NCI-H748 (cell line): ENCODE data around the gene CSE1L.
"Not testable (repeated sequence)": the region's sequence is repeated elsewhere in the genome, so short reads cannot be mapped to it uniquely, and the experiment has no call there.

Experiments
- DNase-seq: peaks from one replicate; lab custom pipeline; 2025; ENCODE audit not compliant: unreplicated experiment; lab: John Stamatoyannopoulos, UW

Gene CSE1L

GRCh38 chr20:49074521-49074920 is 28.4 kb downstream of the CSE1L start:
- DNase-seq: no peak

- DNase-seq: no peak
Measured at GRCh38 chr20:49078310-49078709, 32.2 kb downstream of the CSE1L start.

DNA sequence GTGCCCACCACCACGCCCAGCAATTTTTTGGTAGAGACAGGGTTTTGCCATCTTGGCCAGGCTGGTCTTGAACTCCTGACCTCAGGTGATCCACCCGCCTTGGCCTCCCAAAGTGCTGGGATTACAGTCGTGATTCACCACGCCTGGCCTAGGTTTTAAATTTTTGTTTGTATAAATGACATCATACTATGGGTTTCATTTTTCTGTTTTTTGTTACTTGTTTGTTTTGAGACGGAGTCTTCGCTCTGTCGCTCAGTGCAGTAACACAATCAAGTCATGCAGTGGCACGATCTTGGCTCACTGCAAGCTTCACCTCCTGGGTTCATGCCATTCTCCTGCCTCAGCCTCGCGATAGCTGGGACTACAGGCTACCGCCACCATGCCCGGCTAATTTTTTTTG is 36.2 kb downstream of the CSE1L start:
- DNase-seq: not testable (repeated sequence)

- DNase-seq: no peak
Measured at GRCh38 chr20:49091104-49091503, 45.0 kb downstream of the CSE1L start.

DNA sequence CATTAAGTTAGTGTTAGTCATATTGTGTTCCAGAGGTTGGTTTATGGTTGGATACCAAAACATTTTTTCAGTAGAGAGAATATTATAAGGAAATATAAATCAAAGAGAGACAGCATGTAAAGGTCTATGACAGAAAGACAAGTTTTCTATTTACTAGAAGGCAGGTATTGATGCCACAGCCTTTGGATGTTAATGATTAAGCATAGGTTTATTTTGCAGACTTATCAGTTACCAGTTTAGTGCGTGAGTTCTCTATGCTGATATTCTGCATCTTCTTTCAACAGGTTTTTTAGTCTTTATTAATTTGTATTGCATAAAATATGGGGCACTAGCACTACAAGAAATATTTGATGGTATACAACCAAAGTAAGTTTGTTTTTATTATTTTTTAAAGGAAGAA is 45.6 kb downstream of the CSE1L start:
- DNase-seq: no peak

GRCh38 chr20:49096203-49096730 is 50.2 kb downstream of the CSE1L start:
- no peak for DNase-seq

- DNase-seq: no peak
Measured at GRCh38 chr20:49097159-49097558, 51.0 kb downstream of the CSE1L start.

DNA sequence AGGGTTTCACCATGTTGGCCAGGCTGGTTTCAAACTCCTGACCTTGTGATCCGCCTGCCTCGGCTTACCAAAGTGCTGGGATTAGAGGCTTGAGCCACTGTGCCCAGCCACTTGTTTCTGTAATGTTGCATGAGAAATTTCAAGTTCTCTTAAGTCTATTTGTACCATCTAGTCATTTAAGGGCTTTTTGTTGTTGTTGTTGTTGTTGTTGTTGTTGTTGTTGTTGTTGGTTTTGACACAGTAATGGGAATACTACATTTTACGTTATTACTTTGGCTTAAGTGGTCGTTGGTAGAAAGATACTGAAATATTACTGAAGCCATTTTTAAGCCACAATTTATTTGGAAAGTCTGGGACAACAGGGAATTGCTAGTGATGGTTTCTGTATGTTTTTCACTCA is 52.0 kb downstream of the CSE1L start:
- no peak for DNase-seq

GRCh38 chr20:49099011-49099410 is 52.9 kb downstream of the CSE1L start:
- no peak for DNase-seq

DNA sequence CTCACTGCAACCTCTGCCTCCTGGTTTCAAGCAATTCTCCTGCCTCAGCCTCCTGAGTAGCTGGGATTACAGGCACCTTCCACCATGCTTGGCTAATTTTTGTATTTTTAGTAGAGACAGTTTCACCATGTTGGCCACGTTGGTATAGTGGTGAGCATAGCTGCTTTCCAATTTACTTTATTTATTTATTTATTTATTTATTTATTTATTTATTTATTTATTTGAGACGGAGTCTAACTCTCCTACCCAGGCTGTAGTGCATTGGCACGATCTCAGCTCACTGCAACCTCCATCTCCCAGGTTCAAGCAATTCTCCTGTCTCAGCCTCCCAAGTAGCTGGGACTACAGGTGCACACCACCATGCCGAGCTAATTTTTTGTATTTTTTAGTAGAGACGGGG is 54.2 kb downstream of the CSE1L start:
- not testable (repeated sequence) for DNase-seq

DNA sequence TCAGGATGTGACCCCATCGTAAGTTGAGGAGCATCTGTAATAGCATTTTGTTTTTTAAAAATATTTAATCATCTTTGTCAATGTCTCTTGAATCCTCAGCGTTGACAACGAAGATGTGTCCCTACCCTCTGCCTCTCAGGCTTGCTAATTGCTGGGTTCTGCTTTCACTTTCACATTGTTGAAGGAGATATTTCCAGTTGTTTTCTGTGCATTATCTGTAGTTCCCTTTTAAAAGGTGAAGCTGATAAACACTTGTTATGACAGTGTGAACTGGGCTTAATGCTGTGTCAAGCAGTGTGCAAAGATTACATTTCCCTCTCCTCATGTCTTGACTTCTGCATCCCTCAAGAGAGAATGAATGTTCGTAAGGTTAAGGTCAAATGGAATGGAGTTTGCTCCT is 54.9 kb downstream of the CSE1L start:
- DNase-seq: no peak

DNA sequence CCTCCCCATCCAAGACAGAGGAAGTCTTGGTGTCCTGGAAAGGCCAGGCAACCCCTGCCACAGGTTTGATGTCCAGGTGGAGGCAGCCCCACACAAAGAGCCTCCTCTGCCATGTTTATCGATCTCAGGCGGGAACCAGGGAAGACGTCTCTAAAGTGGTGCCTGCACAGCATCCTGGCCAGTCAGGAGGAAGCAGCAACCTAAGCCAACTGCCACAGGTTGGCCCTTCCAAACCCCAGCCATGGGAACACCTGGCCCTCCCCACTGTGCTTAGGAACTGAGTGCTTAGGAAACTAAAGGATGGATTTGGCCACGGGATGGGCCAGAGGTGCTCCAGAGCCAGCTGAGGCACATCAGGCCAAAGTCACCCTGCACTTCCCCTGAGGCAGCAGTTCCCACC is 56.9 kb downstream of the CSE1L start:
- DNase-seq: no peak

- DNase-seq: no peak
Measured at GRCh38 chr20:49103647-49104364, 57.7 kb downstream of the CSE1L start.

GRCh38 chr20:49104365-49104648 is 58.2 kb downstream of the CSE1L start:
- no peak for DNase-seq

GRCh38 chr20:49104979-49105547 is 59.0 kb downstream of the CSE1L start:
- DNase-seq: not testable (repeated sequence)

DNA sequence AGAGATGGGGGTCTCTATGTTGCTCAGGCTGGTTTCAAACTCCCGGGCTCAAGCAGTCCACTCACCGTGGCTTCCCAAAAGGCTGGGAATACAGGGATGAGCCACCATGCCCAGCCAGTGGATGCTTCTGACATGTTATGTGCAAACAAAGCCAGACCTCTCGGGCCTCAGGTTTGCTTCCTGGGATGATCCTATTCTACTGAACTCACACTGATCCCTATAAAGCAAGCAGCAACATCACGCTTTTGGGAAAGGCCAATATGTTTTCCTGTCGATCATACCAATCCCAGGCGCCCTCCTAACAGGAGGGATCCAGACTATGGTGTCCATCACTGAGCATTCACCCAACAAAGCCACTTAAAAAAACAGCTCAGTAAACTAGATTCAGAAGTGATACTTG is 60.2 kb downstream of the CSE1L start:
- DNase-seq: no peak

DNA sequence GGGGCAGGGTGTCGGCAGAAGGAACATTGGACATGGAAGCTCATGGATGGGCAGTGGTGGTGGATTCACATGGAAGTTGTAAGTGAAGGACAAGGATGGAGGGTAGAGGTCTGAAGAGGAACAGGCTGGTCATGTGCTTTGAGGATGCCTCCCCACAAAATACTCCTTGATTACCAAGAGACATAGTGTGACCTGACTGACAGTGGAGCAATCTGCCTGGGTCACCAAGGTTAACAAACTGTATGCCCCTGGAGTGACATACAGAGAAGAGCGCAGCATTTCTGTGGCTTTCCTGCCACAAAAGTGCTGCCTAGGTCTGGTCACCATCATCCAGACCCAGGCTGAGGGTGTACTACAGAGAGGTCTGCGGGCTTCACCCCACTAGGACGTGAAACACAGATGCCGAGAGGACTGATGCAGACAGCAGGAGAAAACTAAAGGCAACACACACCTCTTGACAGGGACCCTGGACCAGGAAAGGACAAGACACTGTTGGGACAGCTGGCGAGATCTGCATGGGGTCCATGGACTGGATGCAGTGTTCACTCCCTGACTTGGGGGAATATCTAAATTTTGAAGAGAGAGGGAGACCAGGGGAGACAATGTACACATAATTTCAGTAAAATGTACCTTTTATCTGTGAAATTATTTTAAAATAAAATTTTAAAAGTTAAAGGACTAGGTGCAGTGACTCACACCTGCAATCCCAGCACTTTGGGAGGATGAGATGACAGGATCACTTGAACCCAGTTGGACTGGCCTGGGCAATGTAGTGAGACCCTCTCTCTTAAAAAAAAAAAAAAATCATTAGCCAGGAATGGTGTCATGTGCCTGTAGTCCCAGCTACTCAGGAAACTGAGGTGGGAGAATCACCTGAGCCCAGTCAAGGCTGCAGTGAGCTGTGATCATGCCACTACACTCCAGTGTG is 64.9 kb downstream of the CSE1L start:
- no peak for DNase-seq

DNA sequence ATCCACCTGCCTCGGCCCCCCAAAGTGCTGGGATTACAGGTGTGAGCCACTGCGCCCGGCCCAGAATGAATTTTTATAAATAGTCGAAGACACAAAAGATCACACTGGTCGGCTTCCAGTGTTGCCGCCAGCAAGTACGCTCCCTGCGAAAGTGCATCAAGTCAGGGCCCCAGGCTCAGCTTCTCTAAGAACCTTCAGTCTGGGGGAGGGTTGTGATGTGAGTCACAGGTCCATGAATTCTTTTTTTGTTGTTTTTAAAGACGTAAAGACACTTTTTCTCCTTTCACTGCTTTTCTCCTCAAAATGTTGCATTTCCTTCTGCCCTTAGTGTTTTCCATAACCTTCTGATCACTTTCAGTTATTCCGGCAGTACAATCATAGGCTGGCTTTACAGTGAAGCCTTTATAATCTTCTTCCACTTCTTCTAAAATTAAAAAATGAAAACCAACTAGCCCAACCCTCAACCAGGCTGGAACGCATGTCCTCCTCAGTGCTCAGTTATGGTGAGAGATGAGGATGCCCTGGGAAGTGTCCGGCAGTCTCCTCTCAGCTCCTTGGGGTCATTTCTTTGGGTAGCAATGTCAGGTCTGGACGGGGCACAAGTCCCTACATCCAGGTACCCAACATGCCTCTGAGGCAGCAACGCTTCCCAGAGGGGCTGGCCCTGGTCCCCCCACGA is 66.6 kb downstream of the CSE1L start:
- DNase-seq: no peak

DNA sequence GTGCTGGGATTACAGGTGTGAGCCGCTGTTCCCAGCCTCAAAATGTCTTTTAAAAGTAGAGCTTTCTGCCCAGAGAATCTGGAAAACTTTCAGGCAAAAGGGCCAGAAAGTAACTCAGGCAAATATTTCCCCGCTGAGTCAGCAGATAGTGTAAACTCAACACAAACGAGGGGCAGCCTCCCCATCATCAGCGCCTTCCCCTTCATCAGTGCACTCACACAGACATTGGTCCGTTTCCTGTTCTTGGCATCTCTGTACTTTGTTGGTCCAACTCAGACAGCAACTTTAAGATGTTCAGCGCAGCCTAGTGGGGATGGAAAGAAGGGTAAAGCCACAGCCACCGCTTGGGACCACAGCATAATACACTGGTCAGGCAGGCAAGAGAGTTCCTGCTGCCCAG is 69.5 kb downstream of the CSE1L start:
- DNase-seq: no peak

DNA sequence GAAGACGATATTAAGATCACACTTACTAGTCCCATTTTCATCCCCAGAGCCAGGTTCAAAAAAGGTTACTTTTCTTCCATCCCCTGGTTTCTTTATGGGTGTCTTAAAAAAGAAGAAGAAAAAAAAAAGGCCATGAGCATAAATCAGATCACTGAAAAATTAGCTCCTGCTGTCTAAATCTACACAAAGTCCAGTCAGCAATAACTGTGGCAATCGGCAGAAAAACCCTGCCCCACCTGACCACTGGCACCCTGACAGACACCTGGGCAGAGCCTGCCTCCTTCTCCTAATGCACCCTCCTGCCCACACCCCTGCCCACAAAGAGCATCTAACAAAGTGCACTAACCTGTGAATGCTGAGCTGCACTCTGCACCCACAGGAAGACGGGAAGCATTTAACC is 72.2 kb downstream of the CSE1L start:
- DNase-seq: no peak

DNA sequence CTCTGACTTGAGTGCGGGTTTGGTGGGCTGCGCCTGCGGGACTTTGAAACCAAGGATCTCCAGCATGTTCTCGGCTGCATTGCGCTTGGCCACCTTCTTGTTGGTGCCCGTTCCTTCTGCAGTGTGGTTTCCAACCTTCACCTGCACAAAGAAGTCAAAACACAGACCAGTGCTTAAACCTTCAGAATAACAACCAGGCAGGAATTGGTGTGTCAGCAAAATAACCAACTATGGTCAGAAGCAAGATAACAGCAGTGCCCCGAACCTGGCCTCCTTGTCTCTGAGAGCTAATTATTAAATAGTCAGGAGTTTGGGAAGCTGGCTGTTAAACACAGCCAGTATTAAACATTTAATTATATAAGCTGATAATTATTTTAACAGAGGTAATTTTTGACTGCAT is 73.9 kb downstream of the CSE1L start:
- DNase-seq: no peak
